Stimulated activated naive CD8-positive, alpha-beta T cell treated with anti-CD3 and anti-CD28 coated beads, Interleukin-15, Interleukin-2, amounts not matched to agents 100 ng/mL and 50 ng/mL, for 24 hours (primary cell): Measurements from ENCODE around the gene DNAH17.

Source experiments
- H3K27ac Mint-ChIP-seq: one replicate; pipeline ENCODE4 v1.8.0; 2021; ENCODE audit warnings: mild to moderate bottlenecking, mixed read lengths
- H3K27me3 Mint-ChIP-seq: one replicate; pipeline ENCODE4 v1.8.0; 2021; ENCODE audit warnings: mixed read lengths
- H3K36me3 Mint-ChIP-seq: one replicate; pipeline ENCODE4 v1.8.0; 2021; ENCODE audit warnings: low read depth, mixed read lengths
- H3K4me1 Mint-ChIP-seq: one replicate; pipeline ENCODE4 v1.8.0; 2021; ENCODE audit warnings: low read depth, mixed read lengths
- H3K4me3 Mint-ChIP-seq: one replicate; pipeline ENCODE4 v1.8.0; 2021; ENCODE audit warnings: mild to moderate bottlenecking, mixed read lengths
- H3K9me3 Mint-ChIP-seq: one replicate; pipeline ENCODE4 v1.8.0; 2021; ENCODE audit warnings: mixed read lengths

DNAH17 gene

GRCh38 chr17:78532922-78533640, 44.1 kb downstream of the DNAH17 start:
- Mint-ChIP-seq H3K4me3 (no peak overlapping the region), H3K4me1 (peaks cover 22% of the 10 kb centered on the region), H3K27me3 (no peaks in the 10 kb centered on the region), H3K9me3 (no peaks in the 10 kb centered on the region), H3K36me3 (no peaks in the 10 kb centered on the region), H3K27ac (no peak overlapping the region)

GRCh38 chr17:78532311-78532710, 44.9 kb downstream of the DNAH17 start:
- no peaks in the 10 kb centered on the region for H3K27me3 Mint-ChIP-seq
- peaks cover 21% of the 10 kb centered on the region for H3K4me1 Mint-ChIP-seq
- no peak overlapping the region for H3K4me3 Mint-ChIP-seq
- H3K36me3 Mint-ChIP-seq: no peaks in the 10 kb centered on the region
- no peak overlapping the region for H3K27ac Mint-ChIP-seq
- H3K9me3 Mint-ChIP-seq: no peaks in the 10 kb centered on the region

GRCh38 chr17:78530675-78531074, 46.5 kb downstream of the DNAH17 start:
- H3K27ac Mint-ChIP-seq: no peak overlapping the region
- H3K4me1 Mint-ChIP-seq: peaks cover 18% of the 10 kb centered on the region
- no peak overlapping the region for H3K4me3 Mint-ChIP-seq
- no peaks in the 10 kb centered on the region for H3K9me3 Mint-ChIP-seq
- H3K27me3 Mint-ChIP-seq: no peaks in the 10 kb centered on the region
- H3K36me3 Mint-ChIP-seq: no peaks in the 10 kb centered on the region

- Mint-ChIP-seq H3K27ac (no peak overlapping the region), H3K36me3 (no peaks in the 10 kb centered on the region), H3K9me3 (no peaks in the 10 kb centered on the region), H3K4me1 (peaks cover 12% of the 10 kb centered on the region), H3K27me3 (no peaks in the 10 kb centered on the region), H3K4me3 (no peak overlapping the region)
Measured at GRCh38 chr17:78529871-78530670, 47.1 kb downstream of the DNAH17 start.

- Mint-ChIP-seq H3K36me3 (no peaks in the 10 kb centered on the region), H3K4me1 (peaks cover 7% of the 10 kb centered on the region), H3K9me3 (no peaks in the 10 kb centered on the region), H3K4me3 (no peak overlapping the region), H3K27me3 (no peaks in the 10 kb centered on the region), H3K27ac (no peak overlapping the region)
Measured at GRCh38 chr17:78529251-78529650, 47.9 kb downstream of the DNAH17 start.

- Mint-ChIP-seq H3K4me3 (no peak overlapping the region), H3K36me3 (no peaks in the 10 kb centered on the region), H3K27ac (no peak overlapping the region), H3K4me1 (peaks cover 7% of the 10 kb centered on the region), H3K9me3 (no peaks in the 10 kb centered on the region), H3K27me3 (no peaks in the 10 kb centered on the region)
Measured at GRCh38 chr17:78528541-78528940, 48.7 kb downstream of the DNAH17 start.

GRCh38 chr17:78527345-78527744, 49.9 kb downstream of the DNAH17 start:
- H3K4me1 Mint-ChIP-seq: no peaks in the 10 kb centered on the region
- H3K36me3 Mint-ChIP-seq: no peaks in the 10 kb centered on the region
- no peaks in the 10 kb centered on the region for H3K9me3 Mint-ChIP-seq
- no peaks in the 10 kb centered on the region for H3K27me3 Mint-ChIP-seq
- no peak overlapping the region for H3K4me3 Mint-ChIP-seq
- H3K27ac Mint-ChIP-seq: no peak overlapping the region

GRCh38 chr17:78526231-78527025, 50.8 kb downstream of the DNAH17 start:
- no peaks in the 10 kb centered on the region for H3K9me3 Mint-ChIP-seq
- no peak overlapping the region for H3K4me3 Mint-ChIP-seq
- H3K36me3 Mint-ChIP-seq: no peaks in the 10 kb centered on the region
- H3K27me3 Mint-ChIP-seq: no peaks in the 10 kb centered on the region
- H3K4me1 Mint-ChIP-seq: no peaks in the 10 kb centered on the region
- H3K27ac Mint-ChIP-seq: no peak overlapping the region

- no peaks in the 10 kb centered on the region for H3K9me3 Mint-ChIP-seq
- H3K4me1 Mint-ChIP-seq: no peaks in the 10 kb centered on the region
- no peaks in the 10 kb centered on the region for H3K36me3 Mint-ChIP-seq
- no peaks in the 10 kb centered on the region for H3K27me3 Mint-ChIP-seq
- H3K4me3 Mint-ChIP-seq: no peak overlapping the region
- H3K27ac Mint-ChIP-seq: no peak overlapping the region
Measured at GRCh38 chr17:78525511-78526160, 51.6 kb downstream of the DNAH17 start.

- Mint-ChIP-seq H3K4me1 (no peaks in the 10 kb centered on the region), H3K36me3 (no peaks in the 10 kb centered on the region), H3K9me3 (no peaks in the 10 kb centered on the region), H3K4me3 (no peak overlapping the region), H3K27ac (no peak overlapping the region), H3K27me3 (no peaks in the 10 kb centered on the region)
Measured at GRCh38 chr17:78524870-78525510, 52.2 kb downstream of the DNAH17 start.

GRCh38 chr17:78523934-78524655, 53.1 kb downstream of the DNAH17 start:
- Mint-ChIP-seq H3K36me3 (no peaks in the 10 kb centered on the region), H3K4me3 (no peak overlapping the region), H3K9me3 (no peaks in the 10 kb centered on the region), H3K27ac (no peak overlapping the region), H3K4me1 (no peaks in the 10 kb centered on the region), H3K27me3 (no peaks in the 10 kb centered on the region)

GRCh38 chr17:78522031-78522809, 55.0 kb downstream of the DNAH17 start:
- Mint-ChIP-seq H3K27ac (no peak overlapping the region), H3K9me3 (no peaks in the 10 kb centered on the region), H3K36me3 (no peaks in the 10 kb centered on the region), H3K4me3 (no peak overlapping the region), H3K27me3 (no peaks in the 10 kb centered on the region), H3K4me1 (no peaks in the 10 kb centered on the region)

- H3K9me3 Mint-ChIP-seq: no peaks in the 10 kb centered on the region
- H3K4me3 Mint-ChIP-seq: no peak overlapping the region
- no peaks in the 10 kb centered on the region for H3K4me1 Mint-ChIP-seq
- H3K27ac Mint-ChIP-seq: no peak overlapping the region
- no peaks in the 10 kb centered on the region for H3K27me3 Mint-ChIP-seq
- no peaks in the 10 kb centered on the region for H3K36me3 Mint-ChIP-seq
Measured at GRCh38 chr17:78517421-78517820, 59.8 kb downstream of the DNAH17 start.
